IPS-18a (cell line): ENCODE results near the gene MTF1.

Source experiments
- H3K27ac ChIP-seq: one replicate; pipeline ENCODE4 v1.5.1; 2013; ENCODE audit warnings: low read length
- H3K27me3 ChIP-seq: one replicate; pipeline ENCODE4 v1.6.1; 2013; ENCODE audit warnings: mild to moderate bottlenecking, low read length; ENCODE audit not compliant: control insufficient read depth, insufficient read depth
- H3K36me3 ChIP-seq: one replicate; pipeline ENCODE4 v1.6.1; 2013; ENCODE audit warnings: low read depth, low read length; ENCODE audit not compliant: control insufficient read depth
- H3K4me1 ChIP-seq: one replicate; pipeline ENCODE4 v1.6.1; 2013; ENCODE audit warnings: low read depth, low read length; ENCODE audit not compliant: control insufficient read depth
- H3K4me3 ChIP-seq: one replicate; pipeline ENCODE4 v1.5.1; 2013; ENCODE audit warnings: low read length
- H3K9ac ChIP-seq: one replicate; pipeline ENCODE4 v1.6.1; 2013; ENCODE audit warnings: mild to moderate bottlenecking, low read length, moderate library complexity
- H3K9me3 ChIP-seq: one replicate; pipeline ENCODE4 v1.6.1; 2013; ENCODE audit warnings: low read depth, low read length; ENCODE audit not compliant: control insufficient read depth

Gene MTF1

GRCh38 chr1:37846647-37847339 is 12.6 kb downstream of the MTF1 start:
- H3K9ac ChIP-seq: no peak overlapping the region
- no peak overlapping the region for H3K4me3 ChIP-seq
- H3K27me3 ChIP-seq: no peaks in the 10 kb centered on the region
- no peak overlapping the region for H3K27ac ChIP-seq
- H3K4me1 ChIP-seq: no peaks in the 10 kb centered on the region
- no peaks in the 10 kb centered on the region for H3K9me3 ChIP-seq
- no peaks in the 10 kb centered on the region for H3K36me3 ChIP-seq

- Histone ChIP-seq H3K4me1 (no peaks in the 10 kb centered on the region), H3K27ac (no peak overlapping the region), H3K27me3 (no peaks in the 10 kb centered on the region), H3K9me3 (no peaks in the 10 kb centered on the region), H3K4me3 (no peak overlapping the region), H3K36me3 (no peaks in the 10 kb centered on the region), H3K9ac (no peak overlapping the region)
These were observed 13.6 kb downstream of the MTF1 start for GRCh38 chr1:37845786-37846185.

- Histone ChIP-seq H3K27me3 (no peaks in the 10 kb centered on the region), H3K9ac (no peak overlapping the region), H3K9me3 (no peaks in the 10 kb centered on the region), H3K27ac (no peak overlapping the region), H3K36me3 (peaks cover under 1% of the 10 kb centered on the region), H3K4me3 (no peak overlapping the region), H3K4me1 (no peaks in the 10 kb centered on the region)
These were observed 14.2 kb downstream of the MTF1 start for GRCh38 chr1:37845049-37845646.

- H3K36me3 ChIP-seq: peaks cover 7% of the 10 kb centered on the region
These were observed 14.9 kb downstream of the MTF1 start for GRCh38 chr1:37844536-37844935.

GRCh38 chr1:37841652-37842051 is 17.7 kb downstream of the MTF1 start:
- no peaks in the 10 kb centered on the region for H3K9me3 ChIP-seq
- H3K4me3 ChIP-seq: no peak overlapping the region
- H3K36me3 ChIP-seq: peaks cover 21% of the 10 kb centered on the region
- no peak overlapping the region for H3K27ac ChIP-seq
- no peaks in the 10 kb centered on the region for H3K27me3 ChIP-seq
- no peaks in the 10 kb centered on the region for H3K4me1 ChIP-seq
- H3K9ac ChIP-seq: no peak overlapping the region

More at GRCh38 chr1:37844536-37844935, 14.9 kb downstream of the MTF1 start:
- no peaks in the 10 kb centered on the region for H3K9me3 ChIP-seq
- no peak overlapping the region for H3K27ac ChIP-seq
- no peaks in the 10 kb centered on the region for H3K4me1 ChIP-seq
- H3K27me3 ChIP-seq: no peaks in the 10 kb centered on the region
- H3K4me3 ChIP-seq: no peak overlapping the region
- H3K9ac ChIP-seq: no peak overlapping the region

- H3K9ac ChIP-seq: no peak overlapping the region
- H3K9me3 ChIP-seq: no peaks in the 10 kb centered on the region
- H3K27ac ChIP-seq: no peak overlapping the region
- H3K36me3 ChIP-seq: peaks cover 26% of the 10 kb centered on the region
- H3K27me3 ChIP-seq: no peaks in the 10 kb centered on the region
- H3K4me1 ChIP-seq: no peaks in the 10 kb centered on the region
- no peak overlapping the region for H3K4me3 ChIP-seq
These were observed 18.7 kb downstream of the MTF1 start for GRCh38 chr1:37840711-37841110.

GRCh38 chr1:37839676-37840075 is 19.7 kb downstream of the MTF1 start:
- H3K9ac ChIP-seq: no peak overlapping the region
- peaks cover 34% of the 10 kb centered on the region for H3K36me3 ChIP-seq
- no peaks in the 10 kb centered on the region for H3K27me3 ChIP-seq
- H3K27ac ChIP-seq: no peak overlapping the region
- no peak overlapping the region for H3K4me3 ChIP-seq
- H3K9me3 ChIP-seq: no peaks in the 10 kb centered on the region
- H3K4me1 ChIP-seq: no peaks in the 10 kb centered on the region

- H3K27me3 ChIP-seq: no peaks in the 10 kb centered on the region
- H3K4me1 ChIP-seq: no peaks in the 10 kb centered on the region
- no peak overlapping the region for H3K27ac ChIP-seq
- no peak overlapping the region for H3K9ac ChIP-seq
- no peak overlapping the region for H3K4me3 ChIP-seq
- H3K9me3 ChIP-seq: no peaks in the 10 kb centered on the region
- peaks cover 55% of the 10 kb centered on the region for H3K36me3 ChIP-seq
These were observed 22.6 kb downstream of the MTF1 start for GRCh38 chr1:37836788-37837187.

GRCh38 chr1:37831809-37832208 is 27.6 kb downstream of the MTF1 start:
- H3K4me1 ChIP-seq: no peaks in the 10 kb centered on the region
- H3K36me3 ChIP-seq: peaks cover 47% of the 10 kb centered on the region
- H3K27me3 ChIP-seq: no peaks in the 10 kb centered on the region

GRCh38 chr1:37831109-37831508 is 28.3 kb downstream of the MTF1 start:
- H3K27me3 ChIP-seq: no peaks in the 10 kb centered on the region
- H3K4me3 ChIP-seq: no peak overlapping the region
- no peak overlapping the region for H3K9ac ChIP-seq
- H3K4me1 ChIP-seq: no peaks in the 10 kb centered on the region
- peaks cover 43% of the 10 kb centered on the region for H3K36me3 ChIP-seq
- no peak overlapping the region for H3K27ac ChIP-seq
- no peaks in the 10 kb centered on the region for H3K9me3 ChIP-seq

More at GRCh38 chr1:37831809-37832208, 27.6 kb downstream of the MTF1 start:
- no peaks in the 10 kb centered on the region for H3K9me3 ChIP-seq
- no peak overlapping the region for H3K9ac ChIP-seq
- H3K27ac ChIP-seq: no peak overlapping the region
- H3K4me3 ChIP-seq: no peak overlapping the region

GRCh38 chr1:37828410-37829074 is 30.9 kb downstream of the MTF1 start:
- no peaks in the 10 kb centered on the region for H3K27me3 ChIP-seq
- peaks cover 26% of the 10 kb centered on the region for H3K36me3 ChIP-seq
- no peak overlapping the region for H3K27ac ChIP-seq
- H3K9ac ChIP-seq: no peak overlapping the region
- no peaks in the 10 kb centered on the region for H3K9me3 ChIP-seq
- H3K4me1 ChIP-seq: no peaks in the 10 kb centered on the region
- no peak overlapping the region for H3K4me3 ChIP-seq
